Tibial nerve (tissue), 3 donors: ENCODE data around the gene PRDM11.

ENCODE experiments used
- CTCF ChIP-seq, 5 experiments: fragments of 200-600 bp in 3 of 5; fragments of 450-650 bp in 2 of 5; sonication (generic) in 3 of 5; IDR thresholded peaks; one replicate each; pipeline ENCODE4 v1.5.1; 2016 to 2019; ENCODE audit warnings: antibody characterized with exemption in 5 of 5, mild to moderate bottlenecking in 3 of 5, moderate library complexity in 2 of 5
- POLR2A ChIP-seq, 2 donors: fragments of 450-650 bp; IDR thresholded peaks; one replicate each; pipeline ENCODE4 v1.6.1; 2017; ENCODE audit warnings: antibody characterized with exemption in 2 of 2, mild to moderate bottlenecking in 2 of 2, moderate library complexity in 2 of 2

- TF ChIP-seq CTCF (IDR thresholded peaks at IDR 0.05): no peak
- TF ChIP-seq POLR2A (IDR thresholded peaks at IDR 0.05): no peak
Observed at GRCh38 chr11:45193695-45194094, 47.3 kb downstream of the PRDM11 start.
